GM23338 (cell line): ENCODE data around the gene ADRA2B. TPM values are rescaled to one million over a fixed set of nuclear protein-coding genes. Genes with fewer than 3 reads are reported as not detected.

Source experiments
- ATAC-seq: fragments of 200-7000 bp; cut with Tn5 transposase; 3 replicates; pipeline ENCODE4 v1.9.1; 2020
- DNase-seq: peaks from one replicate; pipeline ENCODE4 v3.0.0-alpha.2; 2015; ENCODE audit warnings: low spot score
- H2AFZ ChIP-seq: fragments of 200-600 bp; sonication (generic); 2 replicates; pipeline ENCODE4 v1.8.0; 2016; ENCODE audit warnings: antibody characterized with exemption, mild to moderate bottlenecking, moderate library complexity
- H3F3A ChIP-seq: fragments of 200-600 bp; sonication (generic); replicated peaks from 2 replicates; pipeline ENCODE4 v1.8.0; 2017; ENCODE audit warnings: antibody characterized with exemption, mixed run types, low read depth
- H3K27ac ChIP-seq: fragments of 200-600 bp; sonication (generic); 2 replicates; pipeline ENCODE4 v1.6.1; 2016; ENCODE audit warnings: low read depth
- H3K27me3 ChIP-seq: fragments of 200-600 bp; sonication (generic); 2 replicates; pipeline ENCODE4 v1.8.0; 2016; ENCODE audit warnings: mild to moderate bottlenecking, mixed run types, moderate library complexity; ENCODE audit not compliant: insufficient read depth
- H3K36me3 ChIP-seq: fragments of 200-600 bp; sonication (generic); 2 replicates; pipeline ENCODE4 v1.8.0; 2016; ENCODE audit warnings: mild to moderate bottlenecking; ENCODE audit not compliant: insufficient read depth
- H3K4me1 ChIP-seq: fragments of 200-600 bp; sonication (generic); 2 replicates; pipeline ENCODE4 v1.8.0; 2016; ENCODE audit warnings: mild to moderate bottlenecking, moderate library complexity; ENCODE audit not compliant: insufficient read depth
- H3K4me2 ChIP-seq: fragments of 200-600 bp; sonication (generic); 2 replicates; pipeline ENCODE4 v1.7.1; 2017; ENCODE audit warnings: mixed run types
- H3K4me3 ChIP-seq: fragments of 200-600 bp; sonication (generic); 2 replicates; pipeline ENCODE4 v1.6.1; 2016; ENCODE audit warnings: mixed run types
- H3K79me2 ChIP-seq: fragments of 200-600 bp; sonication (generic); replicated peaks from 2 replicates; pipeline ENCODE4 v1.8.0; 2017; ENCODE audit warnings: mild to moderate bottlenecking; ENCODE audit not compliant: insufficient read depth
- H3K9me2 ChIP-seq: fragments of 200-600 bp; sonication (generic); 2 replicates; pipeline ENCODE4 v1.8.0; 2017; ENCODE audit not compliant: insufficient read depth
- H4K20me1 ChIP-seq: fragments of 200-600 bp; sonication (generic); replicated peaks from 2 replicates; pipeline ENCODE4 v1.8.0; 2017; ENCODE audit warnings: mild to moderate bottlenecking; ENCODE audit not compliant: insufficient read depth
- H3K27ac Mint-ChIP-seq: 2 replicates; pipeline ENCODE4 v1.8.0; 2020; ENCODE audit warnings: inconsistent platforms, mild to moderate bottlenecking, moderate library complexity, mixed read lengths
- H3K27me3 Mint-ChIP-seq: 3 replicates; pipeline ENCODE4 v1.8.0; 2022; ENCODE audit warnings: low read depth, mild to moderate bottlenecking, moderate library complexity, mixed read lengths, inconsistent platforms; ENCODE audit not compliant: insufficient read depth, poor library complexity
- H3K36me3 Mint-ChIP-seq: 3 replicates; pipeline ENCODE4 v1.8.0; 2021; ENCODE audit warnings: low read depth, mild to moderate bottlenecking, inconsistent platforms, moderate library complexity, mixed read lengths
- H3K4me1 Mint-ChIP-seq: 3 replicates; pipeline ENCODE4 v1.8.0; 2020; ENCODE audit warnings: mild to moderate bottlenecking, inconsistent platforms, mixed read lengths
- H3K4me3 Mint-ChIP-seq: 3 replicates; pipeline ENCODE4 v1.8.0; 2021; ENCODE audit warnings: moderate library complexity, mild to moderate bottlenecking, inconsistent platforms, mixed read lengths
- H3K9me3 Mint-ChIP-seq: 3 replicates; pipeline ENCODE4 v1.8.0; 2020; ENCODE audit warnings: moderate library complexity, mild to moderate bottlenecking, inconsistent platforms, mixed read lengths
- CREB1 ChIP-seq: fragments of 250-450 bp; sonication (Bioruptor Pico); IDR thresholded peaks from 2 replicates; pipeline ENCODE4 v1.5.0; 2020; ENCODE audit warnings: low read depth, mild to moderate bottlenecking, moderate library complexity
- CTCF ChIP-seq, 2 experiments: fragments of 200-600 bp in 1 of 2; sonication (generic) in 1 of 2; conservative IDR thresholded peaks; 2 replicates each; pipeline versions ENCODE4 v1.5.1 to v1.6.1; 2016 to 2017; ENCODE audit warnings: antibody characterized with exemption in 2 of 2, low read depth in 2 of 2, mild to moderate bottlenecking in 2 of 2, moderate library complexity in 1 of 2
- ETS1 ChIP-seq: IDR thresholded peaks from 2 replicates; pipeline ENCODE4 v1.6.1; 2016; ENCODE audit warnings: antibody characterized with exemption
- EZH2phosphoT487 ChIP-seq: fragments of 200-600 bp; sonication (generic); IDR thresholded peaks from one replicate; pipeline ENCODE4 v1.8.1; 2018; ENCODE audit warnings: antibody characterized with exemption; ENCODE audit not compliant: unreplicated experiment
- JUNB ChIP-seq: IDR thresholded peaks from one replicate; pipeline ENCODE4 v1.6.1; 2016; ENCODE audit warnings: antibody characterized with exemption; ENCODE audit not compliant: unreplicated experiment
- NANOG ChIP-seq: IDR thresholded peaks from 2 replicates; pipeline ENCODE4 v1.6.1; 2016; ENCODE audit warnings: antibody characterized with exemption, borderline replicate concordance
- POLR2AphosphoS5 ChIP-seq: IDR thresholded peaks from 2 replicates; pipeline ENCODE4 v1.6.1; 2016; ENCODE audit warnings: antibody characterized with exemption, low read depth
- STAT1 ChIP-seq: IDR thresholded peaks from one replicate; pipeline ENCODE4 v1.6.1; 2016; ENCODE audit warnings: antibody characterized with exemption; ENCODE audit not compliant: unreplicated experiment
- ZNF114 ChIP-seq: fragments of 250-450 bp; sonication (Bioruptor Pico); IDR thresholded peaks from 2 replicates; pipeline ENCODE4 v1.5.0; 2020; ENCODE audit warnings: mild to moderate bottlenecking, moderate library complexity
- ZNF331 ChIP-seq: fragments of 250-450 bp; sonication (Bioruptor Pico); IDR thresholded peaks from 2 replicates; pipeline ENCODE4 v1.5.0; 2020; ENCODE audit warnings: low read depth, mild to moderate bottlenecking, moderate library complexity
- polyA plus RNA-seq: library from polyadenylated mRNA; unstranded; fragments of >200 nt; fragmentation: Nextera tagmentation; extraction: Ambion mirVana; gene quantifications from 2 replicates; pipeline ENCODE4 v1.2.1, GENCODE V29; 2016
- total RNA-seq: library from RNA; depleted of rRNA; stranded (reverse); fragments of >200 nt; shearing (Covaris generic); gene quantifications from 2 replicates; pipeline ENCODE4 v1.2.3, GENCODE V29; 2014

The ADRA2B gene
- total and polyA plus RNA-seq, 2 experiments from 2014 or later = 1.7 to 5.9 TPM

DNA sequence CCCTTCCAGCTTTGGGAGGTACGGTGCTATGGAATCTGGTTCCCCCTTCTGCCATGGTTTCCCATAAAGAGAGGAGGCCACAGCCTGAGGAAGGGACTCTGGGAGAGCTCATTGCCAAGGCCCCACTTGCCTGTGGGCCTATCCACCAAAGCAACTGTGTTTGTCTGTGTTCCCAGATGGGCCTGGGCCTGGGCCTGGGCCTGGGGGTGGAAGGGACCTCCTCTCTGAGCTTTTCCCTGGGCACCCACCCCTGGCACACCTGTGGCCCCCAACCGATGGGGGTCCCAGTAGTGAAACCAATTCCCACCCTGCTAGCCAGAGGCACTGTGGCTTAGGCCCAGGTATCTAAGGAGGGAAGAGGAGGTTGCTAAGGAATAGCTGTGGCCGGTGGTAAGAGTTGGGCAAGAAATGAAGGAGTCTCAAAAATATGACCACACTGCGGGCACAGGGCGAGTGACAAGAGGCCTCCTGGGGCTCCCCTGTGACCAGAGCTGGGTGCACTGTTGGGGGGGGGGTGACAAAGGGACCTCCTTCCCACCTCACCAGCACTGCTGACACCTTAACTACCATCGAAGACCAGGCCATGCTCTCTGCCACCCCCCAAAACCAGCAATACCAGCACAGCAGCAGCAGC lies 33.8 kb upstream of the ADRA2B start:
- H3F3A ChIP-seq = no peaks in the 10 kb centered on the region; the same call in none of the 2 replicates
- no peak overlapping the region for H3K4me3 ChIP-seq
- TF ChIP-seq NANOG = no peak
- Mint-ChIP-seq H3K36me3 (no peaks in the 10 kb centered on the region; the same call in 2 of the 3 replicates), H3K27me3 (peaks cover 23% of the 10 kb centered on the region), H3K9me3 (no peaks in the 10 kb centered on the region), H3K4me3 (no peak overlapping the region), H3K4me1 (peaks cover 33% of the 10 kb centered on the region), H3K27ac (no peak overlapping the region)
- H2AFZ ChIP-seq = no peak overlapping the region
- H3K27ac ChIP-seq = no peak overlapping the region
- H3K4me2 ChIP-seq = no peak overlapping the region
- H3K4me1 ChIP-seq = peaks cover 25% of the 10 kb centered on the region
- no peaks in the 10 kb centered on the region for H3K9me2 ChIP-seq
- H3K36me3 ChIP-seq = no peaks in the 10 kb centered on the region
- no peaks in the 10 kb centered on the region for H4K20me1 ChIP-seq
- no peaks in the 10 kb centered on the region for H3K79me2 ChIP-seq
- DNase-seq = no peak
- peaks cover 17% of the 10 kb centered on the region for H3K27me3 ChIP-seq
- ATAC-seq = no peak

GRCh38 chr2:96148410-96149217 lies 32.2 kb upstream of the ADRA2B start:
- Mint-ChIP-seq H3K27me3 (peaks cover 31% of the 10 kb centered on the region), H3K4me1 (peaks cover 42% of the 10 kb centered on the region), H3K27ac (peak overlapping the region; percentile 24; the same call in 1 of the 2 replicates), H3K9me3 (peaks cover 2% of the 10 kb centered on the region; the same call in 1 of the 3 replicates), H3K36me3 (peaks cover 8% of the 10 kb centered on the region), H3K4me3 (peak overlapping the region; percentile 22; the same call in 1 of the 3 replicates)
- H3K4me3 ChIP-seq = peak overlapping the region; percentile 42; the same call in 1 of the 2 replicates
- TF ChIP-seq JUNB (no peak), POLR2AphosphoS5 (peak; percentile 35; the same call in 1 of the 2 replicates), CREB1 (CRISPR knock-in tag) (peak; percentile 94)
- H3K4me1 ChIP-seq = peaks cover 25% of the 10 kb centered on the region
- H3K4me2 ChIP-seq = peak overlapping the region; percentile 70
- ATAC-seq = peak; percentile 54
- H3K36me3 ChIP-seq = no peaks in the 10 kb centered on the region
- H3K27ac ChIP-seq = no peak overlapping the region
- H3F3A ChIP-seq = no peaks in the 10 kb centered on the region; the same call in none of the 2 replicates
- H3K27me3 ChIP-seq = peaks cover 30% of the 10 kb centered on the region
- H3K79me2 ChIP-seq = no peaks in the 10 kb centered on the region
- H3K9me2 ChIP-seq = no peaks in the 10 kb centered on the region
- peak; percentile 93 for DNase-seq
- H2AFZ ChIP-seq = peak overlapping the region; percentile 64
- no peaks in the 10 kb centered on the region for H4K20me1 ChIP-seq

- H3K36me3 ChIP-seq = no peaks in the 10 kb centered on the region
- Mint-ChIP-seq H3K4me1 (peaks cover 39% of the 10 kb centered on the region), H3K4me3 (peak overlapping the region; percentile 12; the same call in 1 of the 3 replicates), H3K36me3 (peaks cover 15% of the 10 kb centered on the region), H3K27me3 (peaks cover 30% of the 10 kb centered on the region), H3K9me3 (peaks cover 2% of the 10 kb centered on the region; the same call in 1 of the 3 replicates), H3K27ac (no peak overlapping the region)
- peaks cover 30% of the 10 kb centered on the region for H3K27me3 ChIP-seq
- H2AFZ ChIP-seq = peak overlapping the region; percentile 64
- no peak for DNase-seq
- peaks cover 25% of the 10 kb centered on the region for H3K4me1 ChIP-seq
- ATAC-seq = no peak
- H3K4me3 ChIP-seq = 0 out of 2 replicates have a peak overlapping the region, but pooled peaks have one; percentile 42
- no peak overlapping the region for H3K27ac ChIP-seq
- peak overlapping the region; percentile 70 for H3K4me2 ChIP-seq
- no peaks in the 10 kb centered on the region; the same call in none of the 2 replicates for H3F3A ChIP-seq
- no peaks in the 10 kb centered on the region for H3K9me2 ChIP-seq
- no peaks in the 10 kb centered on the region for H3K79me2 ChIP-seq
- no peaks in the 10 kb centered on the region for H4K20me1 ChIP-seq
- TF ChIP-seq ZNF114 (CRISPR knock-in tag) (no peak), JUNB (no peak), STAT1 (no peak), EZH2phosphoT487 (no peak), POLR2AphosphoS5 (no peak), CTCF (conservative IDR thresholded peaks at IDR 0.05; ENCODE audit: low read depth in 2 of 2) (no peak), ETS1 (no peak), ZNF331 (no peak)
These were observed 31.3 kb upstream of the ADRA2B start for GRCh38 chr2:96147593-96148201.
